Measurements from ENCODE around the gene PLEKHH2.

DNA sequence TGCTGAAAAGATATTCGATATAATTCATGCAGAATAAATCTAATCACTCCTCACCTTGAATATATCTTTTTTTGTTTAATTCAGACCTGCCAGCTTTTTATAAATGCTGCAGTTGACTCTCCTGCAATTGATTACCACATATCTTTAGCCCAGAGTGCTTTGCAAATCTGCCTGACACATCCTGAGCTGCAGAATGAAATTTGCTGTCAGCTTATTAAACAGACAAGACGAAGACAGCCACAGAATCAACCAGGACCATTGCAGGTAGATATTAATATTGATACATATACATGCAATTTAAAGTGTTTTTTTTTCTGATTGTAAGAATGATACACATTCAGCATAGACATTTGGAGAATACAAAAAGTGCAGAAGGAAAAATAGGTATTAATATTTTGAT, 101.2 kb downstream of the PLEKHH2 start:
- TF ChIP-seq EZH2 (IDR thresholded peaks at IDR 0.05; ENCODE audit: insufficient read depth, poor library complexity, severe bottlenecking), result no peak
- TF ChIP-seq EZH2phosphoT487 (IDR thresholded peaks at IDR 0.05; ENCODE audit: insufficient read depth, low read depth), result no peak
